IMR-90 (cell line): ENCODE measurements around the gene NDST3. TPM values are rescaled to one million over a fixed set of nuclear protein-coding genes. Genes with fewer than 3 reads are reported as not detected.

ENCODE experiments used
- ATAC-seq: fragments of 200-7000 bp; cut with Tn5 transposase; 2 replicates; pipeline ENCODE4 v1.9.1; 2020; ENCODE audit warnings: low read depth, mild to moderate bottlenecking, moderate library complexity
- BruUV-seq: library from RNA; stranded (reverse); fragments of 400-500 nt; replicated peaks from 2 replicates; lab custom pipeline; 2021; lab: Mats Ljungman, UMichigan
- CTCF ChIA-PET: fragments of 300-600 bp; formaldehyde crosslinking; extraction: SDS; loops from one replicate; lab custom pipeline; 2021; ENCODE audit warnings: antibody characterized with exemption; lab: Yijun Ruan, JAX
- POLR2A ChIA-PET: fragments of 300-600 bp; sonication (Branson Sonifier 250); formaldehyde crosslinking; loops from one replicate; lab custom pipeline; 2022; ENCODE audit warnings: antibody characterized with exemption; ENCODE audit not compliant: unreplicated experiment; lab: Charles Lee
- DNase-seq: peaks from one replicate; pipeline ENCODE4 v3.0.0; 2013
- H2AFZ ChIP-seq: replicated peaks from 2 replicates; pipeline ENCODE3; 2013; ENCODE audit warnings: low read length, mild to moderate bottlenecking; ENCODE audit not compliant: poor library complexity
- H2AK5ac ChIP-seq: 2 replicates; pipeline ENCODE4 v1.6.1; 2013; ENCODE audit warnings: low read depth, low read length, inconsistent platforms
- H2AK9ac ChIP-seq: replicated peaks from 2 replicates; pipeline ENCODE3; 2013; ENCODE audit warnings: mild to moderate bottlenecking, low read depth, low read length, moderate library complexity; ENCODE audit not compliant: poor library complexity
- H2BK120ac ChIP-seq: 2 replicates; pipeline ENCODE4 v1.6.1; 2013; ENCODE audit warnings: low read depth, low read length, inconsistent platforms
- H2BK15ac ChIP-seq: 3 replicates; pipeline ENCODE4 v1.6.1; 2013; ENCODE audit warnings: low read depth, low read length, inconsistent platforms
- H2BK20ac ChIP-seq: 2 replicates; pipeline ENCODE4 v1.6.1; 2013; ENCODE audit warnings: low read depth, mild to moderate bottlenecking, inconsistent platforms, low read length, moderate library complexity
- H2BK5ac ChIP-seq: 2 replicates; pipeline ENCODE4 v1.6.1; 2013; ENCODE audit warnings: mild to moderate bottlenecking, low read depth, low read length, inconsistent platforms; ENCODE audit not compliant: poor library complexity, severe bottlenecking
- H3K14ac ChIP-seq: replicated peaks from 2 replicates; pipeline ENCODE4 v1.6.1; 2013; ENCODE audit warnings: low read depth, low read length, inconsistent platforms
- H3K18ac ChIP-seq: 2 replicates; pipeline ENCODE4 v1.6.1; 2013; ENCODE audit warnings: low read depth, low read length, control low read depth
- H3K23ac ChIP-seq: 2 replicates; pipeline ENCODE4 v1.6.1; 2013; ENCODE audit warnings: low read depth, low read length, inconsistent platforms
- H3K27ac ChIP-seq: 2 replicates; pipeline ENCODE4 v1.5.1; 2013; ENCODE audit warnings: mild to moderate bottlenecking, control low read depth, low read length; ENCODE audit not compliant: insufficient read depth
- H3K27me3 ChIP-seq: 2 replicates; pipeline ENCODE4 v1.6.1; 2013; ENCODE audit warnings: low read length; ENCODE audit not compliant: control insufficient read depth, insufficient read depth
- H3K36me3 ChIP-seq: 2 replicates; pipeline ENCODE4 v1.6.1; 2013; ENCODE audit warnings: low read length, mixed read lengths; ENCODE audit not compliant: control insufficient read depth, insufficient read depth
- H3K4ac ChIP-seq: 2 replicates; pipeline ENCODE4 v1.6.1; 2013; ENCODE audit warnings: low read depth, low read length, inconsistent platforms
- H3K4me1 ChIP-seq: 2 replicates; pipeline ENCODE4 v1.6.1; 2013; ENCODE audit warnings: low read length, mixed read lengths; ENCODE audit not compliant: control insufficient read depth, insufficient read depth
- H3K4me2 ChIP-seq: 2 replicates; pipeline ENCODE4 v1.6.1; 2013; ENCODE audit warnings: low read depth, mild to moderate bottlenecking, control low read depth, low read length, moderate library complexity
- H3K4me3 ChIP-seq: 2 replicates; pipeline ENCODE4 v1.5.1; 2013; ENCODE audit warnings: low read depth, mild to moderate bottlenecking, control low read depth, low read length, moderate library complexity; ENCODE audit not compliant: insufficient read depth
- H3K56ac ChIP-seq: 2 replicates; pipeline ENCODE4 v1.6.1; 2013; ENCODE audit warnings: low read length, inconsistent platforms; ENCODE audit not compliant: insufficient read depth; ENCODE audit errors: extremely low read depth
- H3K79me1 ChIP-seq, 2 experiments: 2 replicates each; pipeline ENCODE4 v1.6.1; 2013; ENCODE audit warnings: low read length in 2 of 2, inconsistent platforms in 1 of 2, low read depth in 1 of 2
- H3K9ac ChIP-seq: 2 replicates; pipeline ENCODE4 v1.6.1; 2013; ENCODE audit warnings: low read depth, low read length, control low read depth
- H3K9me1 ChIP-seq: 2 replicates; pipeline ENCODE4 v1.6.1; 2013; ENCODE audit warnings: low read length, inconsistent platforms; ENCODE audit not compliant: insufficient read depth
- H3K9me3 ChIP-seq: 2 replicates; pipeline ENCODE4 v1.6.1; 2013; ENCODE audit warnings: low read length; ENCODE audit not compliant: control insufficient read depth, insufficient read depth
- H4K20me1 ChIP-seq: 2 replicates; pipeline ENCODE4 v1.6.1; 2013; ENCODE audit warnings: low read length, inconsistent platforms; ENCODE audit not compliant: insufficient read depth
- H4K5ac ChIP-seq: 2 replicates; pipeline ENCODE4 v1.6.1; 2013; ENCODE audit warnings: mild to moderate bottlenecking, low read depth, low read length, control low read depth
- H4K8ac ChIP-seq, 2 experiments: 2 replicates each; pipeline ENCODE4 v1.6.1; 2013; ENCODE audit warnings: low read depth in 2 of 2, low read length in 2 of 2, control low read depth in 1 of 2, inconsistent platforms in 1 of 2
- H4K91ac ChIP-seq: 2 replicates; pipeline ENCODE4 v1.6.1; 2013; ENCODE audit warnings: low read depth, low read length, inconsistent platforms; ENCODE audit not compliant: insufficient read depth
- BHLHE40 ChIP-seq: fragments of 150-350 bp; IDR thresholded peaks from 2 replicates; pipeline ENCODE4 v1.6.1; 2016; ENCODE audit warnings: mild to moderate bottlenecking, low read depth, low read length
- CEBPB ChIP-seq: IDR thresholded peaks from 2 replicates; pipeline ENCODE4 v1.6.1; 2012; ENCODE audit warnings: low read depth, low read length, improper control_type of control experiment
- CTCF ChIP-seq: conservative IDR thresholded peaks from 2 replicates; pipeline ENCODE4 v1.5.1; 2012; ENCODE audit warnings: mild to moderate bottlenecking, low read depth, low read length, improper control_type of control experiment
- ELK1 ChIP-seq: fragments of 150-350 bp; IDR thresholded peaks from 2 replicates; pipeline ENCODE4 v1.6.1; 2016; ENCODE audit warnings: low read depth, mild to moderate bottlenecking, low read length, moderate library complexity, borderline replicate concordance
- FOS ChIP-seq: fragments of 150-350 bp; IDR thresholded peaks from 2 replicates; pipeline ENCODE4 v1.6.1; 2016; ENCODE audit warnings: low read depth, low read length
- MAZ ChIP-seq: IDR thresholded peaks from 2 replicates; pipeline ENCODE4 v1.6.1; 2012; ENCODE audit warnings: low read depth, mild to moderate bottlenecking, low read length, improper control_type of control experiment, moderate library complexity, borderline replicate concordance
- MXI1 ChIP-seq: IDR thresholded peaks from 2 replicates; pipeline ENCODE4 v1.6.1; 2012; ENCODE audit warnings: low read depth, mild to moderate bottlenecking, low read length, moderate library complexity, borderline replicate concordance
- NFE2L2 ChIP-seq: fragments of 150-350 bp; IDR thresholded peaks from 2 replicates; pipeline ENCODE4 v1.6.1; 2016; ENCODE audit warnings: low read depth, mild to moderate bottlenecking, low read length
- POLR2A ChIP-seq: IDR thresholded peaks from 2 replicates; pipeline ENCODE4 v1.6.1; 2012; ENCODE audit warnings: mild to moderate bottlenecking, low read depth, low read length
- RAD21 ChIP-seq: IDR thresholded peaks from 2 replicates; pipeline ENCODE4 v1.6.1; 2012; ENCODE audit warnings: low read length, improper control_type of control experiment
- RCOR1 ChIP-seq: IDR thresholded peaks from 2 replicates; pipeline ENCODE4 v1.6.1; 2012; ENCODE audit warnings: mild to moderate bottlenecking, low read length, improper control_type of control experiment; ENCODE audit not compliant: insufficient replicate concordance
- RFX5 ChIP-seq: IDR thresholded peaks from 2 replicates; pipeline ENCODE4 v1.8.0; 2012; ENCODE audit warnings: low read depth, mild to moderate bottlenecking, low read length, moderate library complexity
- SMC3 ChIP-seq: fragments of 150-350 bp; IDR thresholded peaks from 2 replicates; pipeline ENCODE4 v1.6.1; 2016; ENCODE audit warnings: low read depth, mild to moderate bottlenecking, antibody characterized with exemption, low read length, moderate library complexity
- USF2 ChIP-seq: fragments of 150-350 bp; IDR thresholded peaks from 2 replicates; pipeline ENCODE4 v1.6.1; 2017; ENCODE audit warnings: mild to moderate bottlenecking, antibody characterized with exemption, low read length, low read depth
- WGBS, 2 experiments: methylation state at CpG; one replicate each; pipeline versions ENCODE4 v1.1.5 to v1.1.7; 2013; ENCODE audit warnings: missing lambda C conversion rate in 2 of 2; ENCODE audit not compliant: insufficient read length in 1 of 2; ENCODE audit errors: extremely low coverage in 2 of 2; 5-methylcytosine and 5-hydroxymethylcytosine counted together
- dilution Hi-C: fragments of 300-500 bp; cut with HindIII; formaldehyde crosslinking; loops from one replicate; pipeline ENCODE4 v1.14.3; 2018; ENCODE audit warnings: low sequenced_read_pairs; ENCODE audit not compliant: unreplicated experiment
- in situ Hi-C: fragments of 300-500 bp; cut with MboI; formaldehyde crosslinking; loops from 3 replicates; pipeline ENCODE4 v1.14.3; 2019; ENCODE audit warnings: low sequenced_read_pairs, inconsistent platforms, mixed read lengths
- intact Hi-C: fragments of 100-400 bp; cut with micrococcal nuclease; formaldehyde crosslinking; loops from 2 replicates; pipeline ENCODE4 v1.10.0; 2022
- polyA plus RNA-seq, 3 experiments: library from polyadenylated mRNA; depleted of rRNA; stranded (reverse); fragments of >200 nt; gene quantifications; 2 replicates each; pipeline ENCODE4 v1.2.3, GENCODE V29; 2012; ENCODE audit warnings: low replicate concordance in 1 of 3
- total RNA-seq: library from RNA; depleted of rRNA; stranded (reverse); fragments of >200 nt; gene quantifications from 2 replicates; pipeline ENCODE4 v1.2.3, GENCODE V29; 2012

NDST3 gene
- total and polyA plus RNA-seq, 2 of the 4 experiments (the other 2 are of a cell fraction) = 0.10 to 0.18 TPM

- no peak overlapping the region for H2AFZ ChIP-seq
- H3K18ac ChIP-seq = no peak overlapping the region
- no peak for TF ChIP-seq RFX5
- TF ChIP-seq MAZ = no peak
- no peak for TF ChIP-seq CEBPB
- no peak for TF ChIP-seq CTCF
- TF ChIP-seq FOS = no peak
- TF ChIP-seq ELK1 = no peak
- no peak for TF ChIP-seq NFE2L2
- no peak for TF ChIP-seq BHLHE40
- TF ChIP-seq USF2 = no peak
- no peak for TF ChIP-seq RAD21
- no peak for TF ChIP-seq MXI1
- TF ChIP-seq POLR2A = no peak
- TF ChIP-seq SMC3 = no peak
- no peak for TF ChIP-seq RCOR1
- intact Hi-C loops = no loop called here
- H3K9me1 ChIP-seq = no peaks in the 10 kb centered on the region
- ATAC-seq (no peak), DNase-seq (no peak)
- no peak overlapping the region for H2BK5ac ChIP-seq
- no peak overlapping the region for H3K23ac ChIP-seq
- no peaks in the 10 kb centered on the region for H3K36me3 ChIP-seq
- H3K56ac ChIP-seq = no peak overlapping the region
- no peaks in the 10 kb centered on the region for H3K79me1 ChIP-seq
- H3K9ac ChIP-seq = no peak overlapping the region
- no peak overlapping the region for H2BK20ac ChIP-seq
- no CpG with 5 or more reads among the region's 3 CpGs for WGBS, 2 experiments
- dilution Hi-C loops = no loop called here
- no peaks in the 10 kb centered on the region for H3K27me3 ChIP-seq
- H3K4me1 ChIP-seq = no peaks in the 10 kb centered on the region
- POLR2A ChIA-PET = no interaction called here
- no peak overlapping the region for H2AK9ac ChIP-seq
- no peak overlapping the region for H4K5ac ChIP-seq
- in situ Hi-C loops = no loop called here
- H3K9me3 ChIP-seq = no peaks in the 10 kb centered on the region
- H3K4ac ChIP-seq = no peak overlapping the region
- H3K14ac ChIP-seq = no peak overlapping the region
- no peak overlapping the region for H2BK15ac ChIP-seq
- H4K91ac ChIP-seq = no peak overlapping the region
- H4K20me1 ChIP-seq = no peaks in the 10 kb centered on the region
- H3K4me2 ChIP-seq = no peak overlapping the region
- H3K4me3 ChIP-seq = no peak overlapping the region
- BruUV-seq = no TSS peak
- CTCF ChIA-PET = no interaction called here
- no peak overlapping the region for H4K8ac ChIP-seq
- H2AK5ac ChIP-seq = no peak overlapping the region
- H3K27ac ChIP-seq = no peak overlapping the region
- H2BK120ac ChIP-seq = no peak overlapping the region
These were observed 64.8 kb downstream of the NDST3 start for GRCh38 chr4:118099106-118099505.
